Measurements from ENCODE around the gene OCIAD1. TPM values are rescaled to one million over a fixed set of nuclear protein-coding genes. Genes with fewer than 3 reads are reported as not detected.
A peak's percentile ranks its signal among the peaks of the same experiment; 100 is the strongest.

The OCIAD1 gene
- total and polyA plus RNA-seq, 2 of the 13 experiments (the other 11 are each of a cell fraction or from before 2014, with no cell fraction given): 67.3 to 74.9 TPM

DNA sequence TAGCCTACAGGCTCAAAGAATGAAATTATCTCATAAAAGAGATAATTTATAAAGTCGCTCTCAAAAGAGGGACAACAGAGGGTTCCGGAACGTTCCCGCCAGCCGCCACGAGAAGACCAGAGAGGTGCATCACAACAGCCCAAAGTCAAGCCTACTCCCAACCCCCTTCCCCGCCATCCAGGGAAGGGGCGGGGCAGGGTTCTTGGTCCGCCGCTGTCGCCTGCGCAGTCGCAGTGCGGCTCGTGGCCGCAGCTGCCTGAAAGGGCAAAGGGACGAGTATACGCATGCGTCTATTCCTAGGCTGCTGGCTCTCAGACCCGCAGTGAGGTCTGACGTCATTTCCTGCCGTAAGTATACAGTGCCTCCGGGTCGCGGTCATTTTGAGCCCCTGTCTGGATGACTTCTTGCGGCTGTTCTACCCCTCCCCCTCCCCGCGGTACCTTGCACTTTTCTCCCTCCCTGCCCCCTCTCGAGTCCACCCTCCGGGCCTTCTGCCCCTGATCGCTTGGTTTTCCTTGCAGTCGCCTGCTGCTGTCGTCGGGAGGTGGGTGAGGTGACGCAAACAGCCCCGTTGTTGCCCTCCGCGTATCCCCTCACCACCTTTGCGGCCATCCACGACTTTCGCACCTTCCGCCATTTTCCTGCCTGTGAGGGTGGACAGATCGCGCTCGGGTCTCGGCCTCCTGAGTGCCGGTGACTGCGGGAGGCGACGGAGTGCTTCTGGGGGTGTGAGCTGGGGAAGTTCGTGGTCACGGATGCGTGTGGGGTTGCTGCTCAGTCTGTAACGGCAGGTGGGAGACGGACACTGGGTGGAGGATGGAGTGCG lies at the start of gene OCIAD1 (continued):
- TF ChIP-seq FUBP1 (CRISPR knock-in tag; IDR thresholded peaks at IDR 0.05; ENCODE audit: borderline replicate concordance): no peak
- no peak for TF ChIP-seq ZNF446 (CRISPR knock-in tag; IDR thresholded peaks at IDR 0.05)
- TF ChIP-seq EED (CRISPR knock-in tag; IDR thresholded peaks at IDR 0.05): no peak
- TF ChIP-seq ZNF282 (IDR thresholded peaks at IDR 0.05; ENCODE audit: partially characterized antibody): no peak
- no peak for TF ChIP-seq ZNF432 (CRISPR knock-in tag; IDR thresholded peaks at IDR 0.05; ENCODE audit: borderline replicate concordance)
- TF ChIP-seq CEBPB (IDR thresholded peaks at IDR 0.05; ENCODE audit: borderline replicate concordance, low read depth, low read length): no peak
- TF ChIP-seq HNRNPUL1 (IDR thresholded peaks at IDR 0.05; ENCODE audit: low read depth, low read length): no peak
- 0 out of 2 replicates have a peak, but pooled peaks have one; percentile 38 for TF ChIP-seq ZBTB38 (CRISPR knock-in tag; IDR thresholded peaks at IDR 0.05)
- TF ChIP-seq IKZF1 (IDR thresholded peaks at IDR 0.05): no peak
- no peak for TF ChIP-seq NCOA1 (CRISPR knock-in tag; IDR thresholded peaks at IDR 0.05)
- TF ChIP-seq SP1 (IDR thresholded peaks at IDR 0.05): no peak
- no peak for TF ChIP-seq SP1 (CRISPR knock-in tag; IDR thresholded peaks at IDR 0.05)
- TF ChIP-seq, protein P1, sequence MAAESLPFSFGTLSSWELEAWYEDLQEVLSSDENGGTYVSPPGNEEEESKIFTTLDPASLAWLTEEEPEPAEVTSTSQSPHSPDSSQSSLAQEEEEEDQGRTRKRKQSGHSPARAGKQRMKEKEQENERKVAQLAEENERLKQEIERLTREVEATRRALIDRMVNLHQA (CRISPR knock-in tag; IDR thresholded peaks at IDR 0.05): no peak
- TF ChIP-seq, protein P2, sequence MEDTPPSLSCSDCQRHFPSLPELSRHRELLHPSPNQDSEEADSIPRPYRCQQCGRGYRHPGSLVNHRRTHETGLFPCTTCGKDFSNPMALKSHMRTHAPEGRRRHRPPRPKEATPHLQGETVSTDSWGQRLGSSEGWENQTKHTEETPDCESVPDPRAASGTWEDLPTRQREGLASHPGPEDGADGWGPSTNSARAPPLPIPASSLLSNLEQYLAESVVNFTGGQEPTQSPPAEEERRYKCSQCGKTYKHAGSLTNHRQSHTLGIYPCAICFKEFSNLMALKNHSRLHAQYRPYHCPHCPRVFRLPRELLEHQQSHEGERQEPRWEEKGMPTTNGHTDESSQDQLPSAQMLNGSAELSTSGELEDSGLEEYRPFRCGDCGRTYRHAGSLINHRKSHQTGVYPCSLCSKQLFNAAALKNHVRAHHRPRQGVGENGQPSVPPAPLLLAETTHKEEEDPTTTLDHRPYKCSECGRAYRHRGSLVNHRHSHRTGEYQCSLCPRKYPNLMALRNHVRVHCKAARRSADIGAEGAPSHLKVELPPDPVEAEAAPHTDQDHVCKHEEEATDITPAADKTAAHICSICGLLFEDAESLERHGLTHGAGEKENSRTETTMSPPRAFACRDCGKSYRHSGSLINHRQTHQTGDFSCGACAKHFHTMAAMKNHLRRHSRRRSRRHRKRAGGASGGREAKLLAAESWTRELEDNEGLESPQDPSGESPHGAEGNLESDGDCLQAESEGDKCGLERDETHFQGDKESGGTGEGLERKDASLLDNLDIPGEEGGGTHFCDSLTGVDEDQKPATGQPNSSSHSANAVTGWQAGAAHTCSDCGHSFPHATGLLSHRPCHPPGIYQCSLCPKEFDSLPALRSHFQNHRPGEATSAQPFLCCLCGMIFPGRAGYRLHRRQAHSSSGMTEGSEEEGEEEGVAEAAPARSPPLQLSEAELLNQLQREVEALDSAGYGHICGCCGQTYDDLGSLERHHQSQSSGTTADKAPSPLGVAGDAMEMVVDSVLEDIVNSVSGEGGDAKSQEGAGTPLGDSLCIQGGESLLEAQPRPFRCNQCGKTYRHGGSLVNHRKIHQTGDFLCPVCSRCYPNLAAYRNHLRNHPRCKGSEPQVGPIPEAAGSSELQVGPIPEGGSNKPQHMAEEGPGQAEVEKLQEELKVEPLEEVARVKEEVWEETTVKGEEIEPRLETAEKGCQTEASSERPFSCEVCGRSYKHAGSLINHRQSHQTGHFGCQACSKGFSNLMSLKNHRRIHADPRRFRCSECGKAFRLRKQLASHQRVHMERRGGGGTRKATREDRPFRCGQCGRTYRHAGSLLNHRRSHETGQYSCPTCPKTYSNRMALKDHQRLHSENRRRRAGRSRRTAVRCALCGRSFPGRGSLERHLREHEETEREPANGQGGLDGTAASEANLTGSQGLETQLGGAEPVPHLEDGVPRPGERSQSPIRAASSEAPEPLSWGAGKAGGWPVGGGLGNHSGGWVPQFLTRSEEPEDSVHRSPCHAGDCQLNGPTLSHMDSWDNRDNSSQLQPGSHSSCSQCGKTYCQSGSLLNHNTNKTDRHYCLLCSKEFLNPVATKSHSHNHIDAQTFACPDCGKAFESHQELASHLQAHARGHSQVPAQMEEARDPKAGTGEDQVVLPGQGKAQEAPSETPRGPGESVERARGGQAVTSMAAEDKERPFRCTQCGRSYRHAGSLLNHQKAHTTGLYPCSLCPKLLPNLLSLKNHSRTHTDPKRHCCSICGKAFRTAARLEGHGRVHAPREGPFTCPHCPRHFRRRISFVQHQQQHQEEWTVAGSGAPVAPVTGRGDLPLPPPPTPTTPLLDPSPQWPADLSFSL (CRISPR knock-in tag; IDR thresholded peaks at IDR 0.05): no peak
- no peak for TF ChIP-seq KLF12 (CRISPR knock-in tag; IDR thresholded peaks at IDR 0.05; ENCODE audit: borderline replicate concordance)
- TF ChIP-seq ZNF576 (CRISPR knock-in tag; IDR thresholded peaks at IDR 0.05): no peak
- no peak for TF ChIP-seq ONECUT2 (CRISPR knock-in tag; IDR thresholded peaks at IDR 0.05)
- TF ChIP-seq STAT6 (CRISPR knock-in tag; IDR thresholded peaks at IDR 0.05; ENCODE audit: borderline replicate concordance): no peak
- no peak for TF ChIP-seq NAIF1 (CRISPR knock-in tag; IDR thresholded peaks at IDR 0.05; ENCODE audit: borderline replicate concordance)
